GM21367 (cell line): ENCODE measurements around the gene ICOS.

Experiments
- ATAC-seq: cut with Tn5 transposase; IDR thresholded peaks from one replicate; pipeline ENCODE4 v1.9.1; 2021; ENCODE audit not compliant: unreplicated experiment

The ICOS gene

DNA sequence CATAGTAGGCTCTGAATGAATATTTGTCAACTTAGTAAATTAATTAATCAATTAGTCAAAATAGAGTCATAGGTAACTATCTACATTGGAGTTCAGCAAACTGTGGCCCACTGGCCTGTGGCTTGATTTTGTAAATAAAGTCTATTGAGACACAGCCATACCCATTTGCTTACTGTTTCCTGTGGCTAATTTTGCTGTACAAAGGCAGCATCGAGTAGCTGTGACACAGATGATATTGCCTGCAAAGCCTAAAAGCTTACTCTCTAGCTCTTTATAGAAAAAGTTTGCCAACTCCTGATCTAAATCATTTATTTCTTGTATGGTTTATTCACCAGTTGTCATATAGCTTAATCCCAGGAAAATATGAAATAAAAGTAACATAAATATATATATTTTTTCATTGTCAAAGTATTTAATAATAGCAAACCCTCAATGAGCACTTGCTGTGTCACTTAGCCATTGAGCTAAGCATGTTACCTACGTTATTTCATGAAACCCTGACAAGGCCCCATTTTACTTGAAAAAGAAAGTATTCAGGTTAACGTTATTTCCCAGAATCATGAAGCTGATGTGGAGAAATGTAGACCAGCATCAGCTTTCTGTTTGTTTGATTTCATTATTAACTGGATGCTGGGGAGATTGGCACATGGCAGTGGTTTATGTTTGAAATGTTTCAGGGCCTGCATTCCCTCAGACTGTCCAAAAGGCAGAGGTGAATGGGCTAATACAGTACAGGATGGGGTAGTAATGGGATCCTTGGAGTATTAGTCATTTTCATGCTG lies 69.6 kb downstream of the ICOS start:
- no peak for ATAC-seq

GRCh38 chr2:204008352-204008751 lies 71.8 kb downstream of the ICOS start:
- ATAC-seq: no peak

DNA sequence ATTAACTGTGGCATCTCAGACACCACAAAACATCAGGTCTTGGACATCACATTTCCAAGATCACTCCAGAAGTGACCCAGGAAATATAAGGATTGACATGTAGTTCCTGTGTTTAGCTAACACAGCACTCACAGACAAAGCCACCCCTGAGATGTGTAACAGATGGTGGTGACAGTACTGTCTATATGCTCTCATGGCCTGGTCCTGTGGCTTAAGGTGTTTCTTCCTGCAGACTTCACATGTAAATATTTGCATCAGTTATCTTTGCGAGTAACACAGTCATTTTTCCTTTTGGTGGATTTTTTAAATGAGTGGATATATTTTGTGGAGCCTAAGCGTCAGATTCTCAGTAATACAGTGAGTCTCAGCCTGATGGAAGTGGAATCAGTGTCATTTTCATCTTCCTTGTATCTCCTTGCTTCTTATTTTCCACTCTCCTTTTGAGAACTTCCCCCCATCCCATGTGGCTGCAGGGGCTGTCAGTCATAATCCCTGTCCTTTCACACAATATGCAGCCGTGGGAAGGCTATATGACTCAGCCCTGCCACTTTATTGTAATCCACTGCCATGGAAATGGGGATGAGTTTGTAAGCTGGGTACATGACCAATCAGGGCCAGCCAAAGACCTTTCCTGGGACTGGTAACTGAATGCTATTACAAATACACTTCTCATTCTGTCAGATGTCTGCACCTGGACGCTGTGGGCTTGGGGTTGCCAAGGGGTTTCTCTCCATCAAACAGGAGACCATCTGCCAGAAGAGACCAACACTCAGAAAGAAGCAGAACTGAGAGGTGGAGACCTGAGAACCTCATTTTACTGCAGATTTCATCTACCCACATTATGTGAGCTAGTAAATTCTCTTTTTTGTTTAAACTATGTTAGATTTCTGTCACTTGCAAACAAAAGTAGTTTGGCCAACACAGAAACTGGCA lies 74.3 kb downstream of the ICOS start:
- no peak for ATAC-seq
